ENCODE measurements around the gene ITGAD.

- TF ChIP-seq CTCF (IDR thresholded peaks at IDR 0.05; ENCODE audit: low read depth, low read length, poor library complexity, severe bottlenecking), result no peak
- no peak for TF ChIP-seq EZH2phosphoT487 (IDR thresholded peaks at IDR 0.05; ENCODE audit: borderline replicate concordance, low read length)
Observed at GRCh38 chr16:31367853-31368252, 25.3 kb upstream of the ITGAD start.
